Hematopoietic multipotent progenitor cell (in vitro differentiated cells): ENCODE data around the gene LIF. TPM values are rescaled to one million over a fixed set of nuclear protein-coding genes. Genes with fewer than 3 reads are reported as not detected.
"Not testable (repeated sequence)": the region's sequence is repeated elsewhere in the genome, so short reads cannot be mapped to it uniquely, and the experiment has no call there.

Experiments used
- DNase-seq, 3 donors: peaks; one replicate each; pipeline ENCODE4 v3.0.0-alpha.2; 2011 to 2015; ENCODE audit warnings: low read depth in 2 of 3, low spot score in 2 of 3
- total RNA-seq: library from RNA; depleted of rRNA; stranded (reverse); fragments of >200 nt; gene quantifications from one replicate; pipeline ENCODE4 v1.2.3, GENCODE V29; 2012

Gene LIF
- total RNA-seq, 1 donor, result 0.54 TPM

GRCh38 chr22:30246814-30247376 lies 336 bp upstream of the LIF start:
- no peak for DNase-seq

- no peak for DNase-seq
Measured at GRCh38 chr22:30245181-30245984, 1.2 kb downstream of the LIF start.

GRCh38 chr22:30244641-30245040 lies 1.9 kb downstream of the LIF start:
- no peak for DNase-seq

GRCh38 chr22:30244066-30244465 lies 2.5 kb downstream of the LIF start:
- no peak for DNase-seq

- DNase-seq, result no peak
Measured at GRCh38 chr22:30243661-30244060, 2.9 kb downstream of the LIF start.

GRCh38 chr22:30241576-30242371 lies 4.8 kb downstream of the LIF start:
- DNase-seq, result no peak

GRCh38 chr22:30240541-30241417 lies 5.8 kb downstream of the LIF start:
- DNase-seq, result no peak

GRCh38 chr22:30239488-30240405 lies 6.8 kb downstream of the LIF start:
- no peak for DNase-seq

- DNase-seq, result no peak
Measured at GRCh38 chr22:30238661-30239487, 7.7 kb downstream of the LIF start.

GRCh38 chr22:30238136-30238535 lies 8.4 kb downstream of the LIF start:
- DNase-seq, result no peak

- no peak for DNase-seq
Measured at GRCh38 chr22:30236875-30237274, 9.7 kb downstream of the LIF start.

GRCh38 chr22:30235687-30236170 lies 10.8 kb downstream of the LIF start:
- no peak for DNase-seq

- no peak for DNase-seq
Measured at GRCh38 chr22:30234786-30235470, 11.6 kb downstream of the LIF start.

GRCh38 chr22:30234325-30234724 lies 12.2 kb downstream of the LIF start:
- DNase-seq, result not testable (repeated sequence)

GRCh38 chr22:30233582-30233981 lies 13.0 kb downstream of the LIF start:
- DNase-seq, result no peak

- no peak for DNase-seq
Measured at GRCh38 chr22:30232716-30233218, 13.8 kb downstream of the LIF start.

- no peak for DNase-seq
Measured at GRCh38 chr22:30230787-30231461, 15.6 kb downstream of the LIF start.
